K562 (cell line): ENCODE results near the gene TOM1L2.

Experiments
- ERF ChIP-seq: fragments of 450-650 bp; formaldehyde crosslinking; IDR thresholded peaks from 2 replicates; pipeline ENCODE4 v1.4.0; 2020; ENCODE audit warnings: mild to moderate bottlenecking, mixed read lengths
- ETS1 ChIP-seq: conservative IDR thresholded peaks from 2 replicates; pipeline ENCODE4 v1.6.1; 2011; ENCODE audit warnings: low read depth, mild to moderate bottlenecking, low read length; ENCODE audit not compliant: control insufficient read depth
- FOSL1 ChIP-seq: fragments of 200-800 bp; sonication (Bioruptor generic); conservative IDR thresholded peaks from 2 replicates; pipeline ENCODE4 v1.6.1; 2016; ENCODE audit warnings: missing genetic modification characterization, missing compliant biosample characterization
- FOXJ3 ChIP-seq: sonication (generic); formaldehyde crosslinking; IDR thresholded peaks from 2 replicates; pipeline ENCODE4 v1.4.0; 2020; ENCODE audit warnings: mild to moderate bottlenecking, missing genetic modification reagents
- GATA2 ChIP-seq: sonication (generic); formaldehyde crosslinking; IDR thresholded peaks from 2 replicates; pipeline ENCODE4 v1.4.0; 2020; ENCODE audit warnings: mild to moderate bottlenecking, missing genetic modification reagents
- POLR2A ChIP-seq: fragments of 450-650 bp; conservative IDR thresholded peaks from 2 replicates; pipeline ENCODE4 v1.6.1; 2016
- RFX5 ChIP-seq: IDR thresholded peaks from 2 replicates; pipeline ENCODE4 v1.6.1; 2011; ENCODE audit warnings: low read depth, mild to moderate bottlenecking, improper control_type of control experiment, low read length
- SNRNP70 ChIP-seq: fragments of 200-400 bp; formaldehyde crosslinking; optimal IDR thresholded peaks from 2 replicates; pipeline ENCODE3; 2017; ENCODE audit warnings: low read depth, low read length
- ZFX ChIP-seq: sonication (generic); formaldehyde crosslinking; IDR thresholded peaks from 2 replicates; pipeline ENCODE4 v1.8.0; 2022; ENCODE audit warnings: mild to moderate bottlenecking, missing genetic modification reagents, moderate library complexity
- ZNF24 ChIP-seq: fragments of 450-650 bp; IDR thresholded peaks from 2 replicates; pipeline ENCODE4 v1.6.1; 2016
- ZNF311 ChIP-seq: fragments of 250-450 bp; sonication (Bioruptor Pico); IDR thresholded peaks from 2 replicates; pipeline ENCODE4 v1.4.0; 2020; ENCODE audit warnings: mild to moderate bottlenecking, moderate library complexity
- ZNF384 ChIP-seq: IDR thresholded peaks from 2 replicates; pipeline ENCODE4 v1.6.1; 2012; ENCODE audit warnings: low read depth, low read length, improper control_type of control experiment
- TF ChIP-seq, protein P1 (sequence below), 3 experiments: fragments of 200-800 bp in 1 of 3; fragments of 250-450 bp in 1 of 3; fragments of 450-650 bp in 1 of 3; sonication (Bioruptor Pico) in 1 of 3; sonication (Bioruptor generic) in 1 of 3; formaldehyde crosslinking in 1 of 3; IDR thresholded peaks; 2 replicates each; pipeline versions ENCODE4 v1.6.1 to v1.8.0; 2016 to 2022; ENCODE audit warnings: mild to moderate bottlenecking in 2 of 3, missing genetic modification characterization in 2 of 3, missing compliant biosample characterization in 1 of 3, moderate library complexity in 1 of 3
- TF ChIP-seq, protein P2 (sequence below): IDR thresholded peaks from 2 replicates; pipeline ENCODE4 v1.6.1; 2016; ENCODE audit warnings: missing genetic modification characterization, missing compliant biosample characterization

DNA sequence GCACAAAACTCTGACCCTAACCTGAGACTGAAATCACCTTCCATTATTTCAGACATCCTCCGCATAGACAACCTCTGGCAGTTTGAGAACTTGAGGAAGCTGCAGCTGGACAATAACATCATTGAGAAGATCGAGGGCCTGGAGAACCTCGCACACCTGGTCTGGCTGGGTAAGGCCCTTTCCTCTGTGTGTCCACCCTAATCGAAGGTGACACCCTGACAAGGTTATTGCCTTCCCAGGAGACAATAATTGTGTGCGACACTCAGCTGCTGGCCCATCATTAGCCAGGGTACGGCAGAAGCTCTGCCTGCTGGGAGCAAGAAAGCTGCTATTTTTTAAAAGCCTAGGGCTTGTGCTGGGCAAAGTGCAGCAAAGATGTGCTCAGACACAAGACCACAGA is 11.6 kb upstream of the TOM1L2 start:
- TF ChIP-seq ZNF311 (CRISPR knock-in tag), result no peak
- TF ChIP-seq, protein P1, sequence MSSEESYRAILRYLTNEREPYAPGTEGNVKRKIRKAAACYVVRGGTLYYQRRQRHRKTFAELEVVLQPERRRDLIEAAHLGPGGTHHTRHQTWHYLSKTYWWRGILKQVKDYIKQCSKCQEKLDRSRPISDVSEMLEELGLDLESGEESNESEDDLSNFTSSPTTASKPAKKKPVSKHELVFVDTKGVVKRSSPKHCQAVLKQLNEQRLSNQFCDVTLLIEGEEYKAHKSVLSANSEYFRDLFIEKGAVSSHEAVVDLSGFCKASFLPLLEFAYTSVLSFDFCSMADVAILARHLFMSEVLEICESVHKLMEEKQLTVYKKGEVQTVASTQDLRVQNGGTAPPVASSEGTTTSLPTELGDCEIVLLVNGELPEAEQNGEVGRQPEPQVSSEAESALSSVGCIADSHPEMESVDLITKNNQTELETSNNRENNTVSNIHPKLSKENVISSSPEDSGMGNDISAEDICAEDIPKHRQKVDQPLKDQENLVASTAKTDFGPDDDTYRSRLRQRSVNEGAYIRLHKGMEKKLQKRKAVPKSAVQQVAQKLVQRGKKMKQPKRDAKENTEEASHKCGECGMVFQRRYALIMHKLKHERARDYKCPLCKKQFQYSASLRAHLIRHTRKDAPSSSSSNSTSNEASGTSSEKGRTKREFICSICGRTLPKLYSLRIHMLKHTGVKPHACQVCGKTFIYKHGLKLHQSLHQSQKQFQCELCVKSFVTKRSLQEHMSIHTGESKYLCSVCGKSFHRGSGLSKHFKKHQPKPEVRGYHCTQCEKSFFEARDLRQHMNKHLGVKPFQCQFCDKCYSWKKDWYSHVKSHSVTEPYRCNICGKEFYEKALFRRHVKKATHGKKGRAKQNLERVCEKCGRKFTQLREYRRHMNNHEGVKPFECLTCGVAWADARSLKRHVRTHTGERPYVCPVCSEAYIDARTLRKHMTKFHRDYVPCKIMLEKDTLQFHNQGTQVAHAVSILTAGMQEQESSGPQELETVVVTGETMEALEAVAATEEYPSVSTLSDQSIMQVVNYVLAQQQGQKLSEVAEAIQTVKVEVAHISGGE (CRISPR knock-in tag; IDR thresholded peaks at IDR 0.05), result no peak
- no peak for TF ChIP-seq ZNF24
- no peak for TF ChIP-seq FOSL1
- TF ChIP-seq ZFX, result no peak
- TF ChIP-seq ZNF384, result no peak
- no peak for TF ChIP-seq ETS1
- TF ChIP-seq, protein P2, sequence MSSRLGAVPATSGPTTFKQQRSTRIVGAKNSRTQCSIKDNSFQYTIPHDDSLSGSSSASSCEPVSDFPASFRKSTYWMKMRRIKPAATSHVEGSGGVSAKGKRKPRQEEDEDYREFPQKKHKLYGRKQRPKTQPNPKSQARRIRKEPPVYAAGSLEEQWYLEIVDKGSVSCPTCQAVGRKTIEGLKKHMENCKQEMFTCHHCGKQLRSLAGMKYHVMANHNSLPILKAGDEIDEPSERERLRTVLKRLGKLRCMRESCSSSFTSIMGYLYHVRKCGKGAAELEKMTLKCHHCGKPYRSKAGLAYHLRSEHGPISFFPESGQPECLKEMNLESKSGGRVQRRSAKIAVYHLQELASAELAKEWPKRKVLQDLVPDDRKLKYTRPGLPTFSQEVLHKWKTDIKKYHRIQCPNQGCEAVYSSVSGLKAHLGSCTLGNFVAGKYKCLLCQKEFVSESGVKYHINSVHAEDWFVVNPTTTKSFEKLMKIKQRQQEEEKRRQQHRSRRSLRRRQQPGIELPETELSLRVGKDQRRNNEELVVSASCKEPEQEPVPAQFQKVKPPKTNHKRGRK (tag), result no peak
- no peak for TF ChIP-seq SNRNP70
- TF ChIP-seq FOXJ3, result no peak
- no peak for TF ChIP-seq GATA2 (CRISPR knock-in tag)
- no peak for TF ChIP-seq RFX5
- TF ChIP-seq ERF (CRISPR knock-in tag), result no peak
- no peak for TF ChIP-seq POLR2A
